Measurements from ENCODE around the gene MYORG.

The MYORG gene

GRCh38 chr9:34321451-34321850 is 55.2 kb downstream of the MYORG start:
- H3K27ac ChIP-seq: no peak overlapping the region
- no peak for TF ChIP-seq CTCF (conservative IDR thresholded peaks at IDR 0.05)

- no peak for TF ChIP-seq CTCF (conservative IDR thresholded peaks at IDR 0.05)
- H3K27ac ChIP-seq: no peak overlapping the region
These were observed 58.4 kb downstream of the MYORG start for GRCh38 chr9:34318163-34318790.

GRCh38 chr9:34317436-34317835 is 59.3 kb downstream of the MYORG start:
- no peak overlapping the region for H3K27ac ChIP-seq
- TF ChIP-seq CTCF (conservative IDR thresholded peaks at IDR 0.05): no peak

Data from VCaP (cell line).